Stimulated activated CD4-positive, alpha-beta T cell treated with anti-CD3 and anti-CD28 coated beads, Interleukin-4, amount 100 ng/mL, for 48 hours (primary cell): ENCODE data around the gene RABGGTA.
A peak's percentile ranks its signal among the peaks of the same experiment; 100 is the strongest.

Source experiments
- DNase-seq, 2 donors: peaks; one replicate each; pipeline ENCODE4 v3.0.0-alpha.2; 2020; ENCODE audit warnings: low read depth in 2 of 2

Gene RABGGTA

GRCh38 chr14:24300326-24300980, 29.1 kb upstream of the RABGGTA start:
- no peak for DNase-seq

GRCh38 chr14:24299255-24300191, 28.1 kb upstream of the RABGGTA start, which contains the start of the genes DHRS1 and NOP9:
Gene DHRS1 (minus strand): TSS chr14:24299780. CDS start chr14:24299106, 674 bp downstream.
Gene NOP9 (plus strand): TSS chr14:24299850. CDS start chr14:24299955, 105 bp downstream.
- peak; percentile 88 to 94 for DNase-seq

- DNase-seq, result no peak
Observed at GRCh38 chr14:24298892-24299254, 27.5 kb upstream of the RABGGTA start.

- no peak for DNase-seq
Observed at GRCh38 chr14:24297190-24297964, 26.0 kb upstream of the RABGGTA start.

GRCh38 chr14:24296341-24297157, 25.2 kb upstream of the RABGGTA start:
- peak; percentile 52 to 66 for DNase-seq

GRCh38 chr14:24293525-24293924, 22.1 kb upstream of the RABGGTA start:
- no peak for DNase-seq

- no peak for DNase-seq
Observed at GRCh38 chr14:24292118-24292807, 20.9 kb upstream of the RABGGTA start.

- no peak for DNase-seq
Observed at GRCh38 chr14:24291446-24292117, 20.2 kb upstream of the RABGGTA start.

- no peak for DNase-seq
Observed at GRCh38 chr14:24290746-24291145, 19.3 kb upstream of the RABGGTA start.

GRCh38 chr14:24289649-24290280, 18.4 kb upstream of the RABGGTA start:
- peak; percentile 53 to 64 for DNase-seq

- no peak for DNase-seq
Observed at GRCh38 chr14:24286996-24287395, 15.6 kb upstream of the RABGGTA start.

GRCh38 chr14:24285351-24285750, 14.0 kb upstream of the RABGGTA start:
- DNase-seq, result no peak

GRCh38 chr14:24284501-24285035, 13.2 kb upstream of the RABGGTA start:
- DNase-seq, result no peak

GRCh38 chr14:24283796-24284460, 12.5 kb upstream of the RABGGTA start:
- no peak for DNase-seq

GRCh38 chr14:24282736-24283135, 11.3 kb upstream of the RABGGTA start:
- no peak for DNase-seq

- no peak for DNase-seq
Observed at GRCh38 chr14:24281636-24282035, 10.2 kb upstream of the RABGGTA start.

- DNase-seq, result no peak
Observed at GRCh38 chr14:24280797-24281460, 9.5 kb upstream of the RABGGTA start.
